Left ventricle myocardium inferior (tissue), 1 donor: Measurements from ENCODE around the gene S100A8. TPM values are rescaled to one million over a fixed set of nuclear protein-coding genes. Genes with fewer than 3 reads are reported as not detected.

Experiments
- DNase-seq: peaks from one replicate; pipeline ENCODE4 v3.0.0-alpha.2; 2020
- H3K27ac ChIP-seq: fragments of 200-600 bp; replicated peaks from 2 replicates; pipeline ENCODE4 v1.8.0; 2021
- H3K27me3 ChIP-seq: fragments of 200-600 bp; 2 replicates; pipeline ENCODE4 v1.8.0; 2021; ENCODE audit warnings: low read depth
- H3K36me3 ChIP-seq: fragments of 200-600 bp; 2 replicates; pipeline ENCODE4 v1.8.0; 2021
- H3K4me1 ChIP-seq: fragments of 200-600 bp; 2 replicates; pipeline ENCODE4 v1.8.0; 2021
- H3K4me3 ChIP-seq: fragments of 200-600 bp; 2 replicates; pipeline ENCODE4 v1.8.0; 2021; ENCODE audit warnings: mild to moderate bottlenecking, moderate library complexity
- H3K9me3 ChIP-seq: fragments of 200-600 bp; replicated peaks from 2 replicates; pipeline ENCODE4 v1.8.0; 2021
- intact Hi-C: fragments of 100-400 bp; cut with micrococcal nuclease; formaldehyde crosslinking; loops from one replicate; pipeline ENCODE4 v1.11.0; 2022
- total RNA-seq: library from RNA; stranded (reverse); fragmentation: NEBNext Ultra II Directional; extraction: Animal tissue kit (Norgen Biotek cat#: 25700); gene quantifications from one replicate; pipeline ENCODE4 v1.2.1, GENCODE V29; 2021
- TF ChIP-seq, protein P1 (sequence below): fragments of 200-600 bp; IDR thresholded peaks from 2 replicates; pipeline ENCODE4 v1.8.0; 2021; ENCODE audit warnings: antibody characterized with exemption, mild to moderate bottlenecking, borderline replicate concordance
- donor health status: DM: no; HTN: yes; CAD: no; lungs with severe emphysema.

The S100A8 gene
- total RNA-seq, 1 donor from 2014 or later = 26.6 TPM

DNA sequence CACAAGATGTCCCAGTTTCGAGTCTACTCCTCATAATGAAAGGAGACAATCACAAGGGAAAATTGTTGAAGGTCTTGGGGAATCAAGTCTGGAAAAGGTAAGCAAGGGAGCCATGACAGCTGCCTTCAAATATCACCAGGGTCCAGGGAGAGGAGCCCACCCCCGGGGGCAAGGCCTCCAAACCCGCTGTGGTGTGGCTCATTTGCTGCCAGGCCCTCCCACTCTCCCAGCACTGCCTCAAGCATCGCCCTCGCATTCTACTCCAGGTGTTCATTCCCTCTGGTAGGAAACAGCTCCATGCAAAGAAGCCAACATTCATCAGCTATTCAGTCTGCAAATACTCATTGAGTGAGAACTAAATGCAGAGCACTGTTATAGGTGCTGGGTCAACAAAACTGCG is 24.6 kb downstream of the S100A8 start:
- intact Hi-C loops = no loop called here
- Histone ChIP-seq H3K27ac (no peak overlapping the region), H3K4me1 (peaks cover 1% of the 10 kb centered on the region), H3K36me3 (no peaks in the 10 kb centered on the region), H3K27me3 (peaks cover 25% of the 10 kb centered on the region), H3K4me3 (no peak overlapping the region), H3K9me3 (no peaks in the 10 kb centered on the region)
- TF ChIP-seq, protein P1, sequence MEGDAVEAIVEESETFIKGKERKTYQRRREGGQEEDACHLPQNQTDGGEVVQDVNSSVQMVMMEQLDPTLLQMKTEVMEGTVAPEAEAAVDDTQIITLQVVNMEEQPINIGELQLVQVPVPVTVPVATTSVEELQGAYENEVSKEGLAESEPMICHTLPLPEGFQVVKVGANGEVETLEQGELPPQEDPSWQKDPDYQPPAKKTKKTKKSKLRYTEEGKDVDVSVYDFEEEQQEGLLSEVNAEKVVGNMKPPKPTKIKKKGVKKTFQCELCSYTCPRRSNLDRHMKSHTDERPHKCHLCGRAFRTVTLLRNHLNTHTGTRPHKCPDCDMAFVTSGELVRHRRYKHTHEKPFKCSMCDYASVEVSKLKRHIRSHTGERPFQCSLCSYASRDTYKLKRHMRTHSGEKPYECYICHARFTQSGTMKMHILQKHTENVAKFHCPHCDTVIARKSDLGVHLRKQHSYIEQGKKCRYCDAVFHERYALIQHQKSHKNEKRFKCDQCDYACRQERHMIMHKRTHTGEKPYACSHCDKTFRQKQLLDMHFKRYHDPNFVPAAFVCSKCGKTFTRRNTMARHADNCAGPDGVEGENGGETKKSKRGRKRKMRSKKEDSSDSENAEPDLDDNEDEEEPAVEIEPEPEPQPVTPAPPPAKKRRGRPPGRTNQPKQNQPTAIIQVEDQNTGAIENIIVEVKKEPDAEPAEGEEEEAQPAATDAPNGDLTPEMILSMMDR = no peak
- no peak for DNase-seq

DNA sequence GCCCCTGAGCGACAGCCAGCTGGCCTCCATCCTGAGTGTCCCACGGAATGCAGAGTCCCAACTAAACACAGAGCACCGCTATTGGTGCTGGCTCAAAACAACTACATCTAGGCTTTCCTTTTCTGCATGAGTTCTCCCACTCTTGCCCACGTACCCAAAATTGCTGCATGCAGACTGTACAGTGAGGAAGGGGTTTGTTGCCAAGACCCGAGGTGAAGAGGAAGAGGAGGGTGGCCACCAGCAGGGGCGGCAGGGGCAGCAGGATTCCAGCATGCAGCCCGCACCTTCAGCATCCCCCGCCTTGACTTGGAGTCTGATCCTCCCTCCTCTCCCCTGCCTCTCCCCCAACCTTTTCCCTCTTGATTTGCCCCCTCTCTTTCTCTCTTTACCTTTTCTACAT is 25.2 kb downstream of the S100A8 start:
- Histone ChIP-seq H3K9me3 (no peaks in the 10 kb centered on the region), H3K4me3 (no peak overlapping the region), H3K4me1 (peaks cover 7% of the 10 kb centered on the region), H3K27me3 (peaks cover 25% of the 10 kb centered on the region), H3K36me3 (no peaks in the 10 kb centered on the region), H3K27ac (no peak overlapping the region)
- intact Hi-C loops = no loop called here
- TF ChIP-seq, protein P1 = no peak
- DNase-seq = no peak

DNA sequence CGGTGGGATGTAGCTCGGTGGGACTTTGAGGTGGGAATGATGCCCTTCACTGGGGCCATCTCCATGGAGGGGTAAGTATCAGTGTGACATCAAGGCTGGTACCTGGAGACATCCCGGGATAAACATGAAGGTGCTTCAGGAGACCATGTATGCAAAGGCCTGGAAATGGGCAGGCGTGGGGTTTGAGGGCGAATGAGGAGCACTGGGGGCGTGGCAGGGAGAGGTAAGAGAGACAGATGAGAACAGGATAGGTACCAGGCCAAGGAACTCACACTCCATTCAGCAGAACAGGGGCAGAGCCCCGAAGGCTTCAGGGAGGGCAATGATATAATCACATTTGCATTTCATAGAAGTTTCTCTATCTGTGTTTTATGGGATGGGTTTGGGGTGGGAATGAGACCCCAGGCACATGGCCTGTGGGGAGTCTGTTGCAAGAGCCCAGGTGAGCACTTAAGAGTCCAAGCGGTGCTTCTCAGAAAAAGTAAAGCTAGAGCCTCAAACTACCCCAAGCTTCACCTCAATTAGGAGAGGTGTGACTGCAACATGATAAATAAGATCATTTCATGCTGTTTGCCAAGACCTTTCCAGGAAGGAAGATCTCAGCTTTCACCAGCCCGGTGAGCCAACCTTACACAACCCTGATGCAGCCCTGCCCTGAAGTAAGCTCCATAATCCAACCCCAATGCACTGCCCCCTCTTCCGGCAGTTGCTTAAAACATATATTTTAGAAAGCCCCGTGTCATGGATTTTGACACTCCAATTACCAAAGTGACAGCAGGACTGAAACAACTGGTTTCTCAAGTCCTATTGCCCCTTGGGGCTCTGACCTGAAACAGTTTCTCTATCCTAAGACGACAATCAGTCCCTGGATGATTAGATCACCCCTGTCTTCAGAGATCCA is 25.9 kb downstream of the S100A8 start:
- no peak for DNase-seq
- H3K27me3 ChIP-seq = peaks cover 25% of the 10 kb centered on the region
- TF ChIP-seq, protein P1 = no peak
- peaks cover 14% of the 10 kb centered on the region for H3K4me1 ChIP-seq
- H3K36me3 ChIP-seq = no peaks in the 10 kb centered on the region
- intact Hi-C loops = no loop called here
- H3K9me3 ChIP-seq = no peaks in the 10 kb centered on the region
- no peak overlapping the region for H3K27ac ChIP-seq
- no peak overlapping the region for H3K4me3 ChIP-seq

GRCh38 chr1:153364156-153364555 is 26.7 kb downstream of the S100A8 start:
- H3K4me1 ChIP-seq = peaks cover 17% of the 10 kb centered on the region
- peaks cover 25% of the 10 kb centered on the region for H3K27me3 ChIP-seq
- H3K4me3 ChIP-seq = no peak overlapping the region
- no peaks in the 10 kb centered on the region for H3K9me3 ChIP-seq
- H3K36me3 ChIP-seq = no peaks in the 10 kb centered on the region
- DNase-seq = no peak
- H3K27ac ChIP-seq = no peak overlapping the region
- TF ChIP-seq, protein P1 = no peak
- intact Hi-C loops = no loop called here

DNA sequence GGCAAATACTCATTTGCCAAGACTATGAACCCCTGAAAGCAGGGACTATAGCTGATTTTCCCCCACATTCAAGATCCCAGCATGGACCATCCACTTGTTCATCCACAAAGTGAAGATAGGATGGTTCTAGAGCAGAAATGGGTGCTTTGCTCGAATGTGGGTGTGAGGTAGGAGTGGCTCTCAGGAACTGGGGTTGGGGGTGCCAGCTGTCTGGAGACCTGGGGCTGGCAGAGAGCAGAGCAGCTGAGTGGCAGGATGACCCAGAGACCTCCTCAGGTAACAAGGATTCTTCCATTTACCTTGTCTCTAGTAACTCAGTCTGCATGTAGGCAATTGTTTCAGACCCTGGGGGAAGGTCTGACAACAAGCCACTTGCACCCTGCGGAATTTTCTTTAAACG is 27.2 kb downstream of the S100A8 start:
- no peak overlapping the region for H3K27ac ChIP-seq
- H3K27me3 ChIP-seq = peaks cover 25% of the 10 kb centered on the region
- DNase-seq = no peak
- no peak overlapping the region for H3K4me3 ChIP-seq
- TF ChIP-seq, protein P1 = no peak
- no peaks in the 10 kb centered on the region for H3K36me3 ChIP-seq
- intact Hi-C loops = no loop called here
- H3K9me3 ChIP-seq = no peaks in the 10 kb centered on the region
- H3K4me1 ChIP-seq = peaks cover 17% of the 10 kb centered on the region
